DMS114 treated with DMSO at 0.1 percent for 48 hours (cell line): ENCODE results near the gene SUSD2.

ENCODE experiments used
- DNase-seq: peaks from one replicate; lab custom pipeline; 2025; ENCODE audit not compliant: unreplicated experiment; lab: John Stamatoyannopoulos, UW

Gene SUSD2

GRCh38 chr22:24153353-24153752, 27.9 kb upstream of the SUSD2 start:
- no peak for DNase-seq

- no peak for DNase-seq
These were observed 27.3 kb upstream of the SUSD2 start for GRCh38 chr22:24153959-24154358.

GRCh38 chr22:24154826-24155225, 26.5 kb upstream of the SUSD2 start:
- DNase-seq = no peak

GRCh38 chr22:24155627-24156140, 25.6 kb upstream of the SUSD2 start:
- peak; percentile 33 for DNase-seq

- DNase-seq = no peak
These were observed 25.0 kb upstream of the SUSD2 start for GRCh38 chr22:24156141-24156912.

- DNase-seq = peak; percentile 49
These were observed 24.1 kb upstream of the SUSD2 start for GRCh38 chr22:24156913-24157821.

- no peak for DNase-seq
These were observed 23.5 kb upstream of the SUSD2 start for GRCh38 chr22:24157822-24158135.

GRCh38 chr22:24159650-24160049, 21.6 kb upstream of the SUSD2 start:
- no peak for DNase-seq

- no peak for DNase-seq
These were observed 20.7 kb upstream of the SUSD2 start for GRCh38 chr22:24160546-24160945.

GRCh38 chr22:24161485-24161884, 19.8 kb upstream of the SUSD2 start:
- DNase-seq = no peak

- no peak for DNase-seq
These were observed 19.4 kb upstream of the SUSD2 start for GRCh38 chr22:24161909-24162308.

- no peak for DNase-seq
These were observed 18.9 kb upstream of the SUSD2 start for GRCh38 chr22:24162436-24162835.

- DNase-seq = no peak
These were observed 17.0 kb upstream of the SUSD2 start for GRCh38 chr22:24164243-24164642.

GRCh38 chr22:24164940-24165339, 16.3 kb upstream of the SUSD2 start:
- no peak for DNase-seq

- DNase-seq = no peak
These were observed 15.6 kb upstream of the SUSD2 start for GRCh38 chr22:24165673-24166072.

GRCh38 chr22:24166811-24167210, 14.5 kb upstream of the SUSD2 start:
- DNase-seq = no peak

GRCh38 chr22:24169439-24170058, 11.7 kb upstream of the SUSD2 start:
- DNase-seq = no peak

- DNase-seq = no peak
These were observed 11.1 kb upstream of the SUSD2 start for GRCh38 chr22:24170188-24170587.

GRCh38 chr22:24170632-24171031, 10.7 kb upstream of the SUSD2 start:
- no peak for DNase-seq

- DNase-seq = no peak
These were observed 9.5 kb upstream of the SUSD2 start for GRCh38 chr22:24171822-24172221.

GRCh38 chr22:24175160-24175808, 6.0 kb upstream of the SUSD2 start:
- DNase-seq = peak; percentile 29
